ENCODE results near the gene FAM53C.

The FAM53C gene

DNA sequence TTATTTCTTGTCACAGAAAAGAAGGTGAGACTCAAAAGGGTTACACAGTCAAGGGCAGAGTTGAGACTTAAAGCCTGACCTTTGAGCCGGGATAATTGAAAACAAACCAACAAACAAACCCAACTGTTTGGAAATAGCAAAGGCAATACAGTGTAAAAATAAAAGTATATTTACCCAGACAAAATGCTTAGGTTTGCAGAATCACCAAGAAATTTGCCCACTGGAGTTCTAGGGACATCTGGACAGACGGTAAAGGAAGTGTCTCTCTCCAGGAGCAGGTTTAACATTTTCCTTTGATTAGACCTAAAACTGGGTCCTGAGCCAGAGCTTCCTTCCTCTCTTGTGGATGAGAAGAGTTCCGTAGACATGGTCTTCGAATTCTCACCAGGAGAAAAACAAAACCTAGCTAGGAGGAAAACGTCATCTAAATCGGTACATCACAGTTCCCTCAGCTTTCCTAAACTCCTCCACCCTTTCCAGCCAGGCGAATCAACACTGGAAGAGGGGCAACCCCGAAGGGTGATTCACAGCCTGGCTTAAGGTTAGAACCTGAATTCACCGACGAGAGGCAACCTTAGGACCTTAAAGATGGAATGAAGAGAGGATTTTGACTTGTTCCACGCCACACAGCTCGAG lies 7.1 kb upstream of the FAM53C start:
- in situ Hi-C loops (cut with MboI; ENCODE audit: low pct_unique_long_range_greater_than_20kb, low sequenced_read_pairs, unreplicated experiment) = no loop called here
- TF ChIP-seq, protein P1, sequence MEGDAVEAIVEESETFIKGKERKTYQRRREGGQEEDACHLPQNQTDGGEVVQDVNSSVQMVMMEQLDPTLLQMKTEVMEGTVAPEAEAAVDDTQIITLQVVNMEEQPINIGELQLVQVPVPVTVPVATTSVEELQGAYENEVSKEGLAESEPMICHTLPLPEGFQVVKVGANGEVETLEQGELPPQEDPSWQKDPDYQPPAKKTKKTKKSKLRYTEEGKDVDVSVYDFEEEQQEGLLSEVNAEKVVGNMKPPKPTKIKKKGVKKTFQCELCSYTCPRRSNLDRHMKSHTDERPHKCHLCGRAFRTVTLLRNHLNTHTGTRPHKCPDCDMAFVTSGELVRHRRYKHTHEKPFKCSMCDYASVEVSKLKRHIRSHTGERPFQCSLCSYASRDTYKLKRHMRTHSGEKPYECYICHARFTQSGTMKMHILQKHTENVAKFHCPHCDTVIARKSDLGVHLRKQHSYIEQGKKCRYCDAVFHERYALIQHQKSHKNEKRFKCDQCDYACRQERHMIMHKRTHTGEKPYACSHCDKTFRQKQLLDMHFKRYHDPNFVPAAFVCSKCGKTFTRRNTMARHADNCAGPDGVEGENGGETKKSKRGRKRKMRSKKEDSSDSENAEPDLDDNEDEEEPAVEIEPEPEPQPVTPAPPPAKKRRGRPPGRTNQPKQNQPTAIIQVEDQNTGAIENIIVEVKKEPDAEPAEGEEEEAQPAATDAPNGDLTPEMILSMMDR (IDR thresholded peaks at IDR 0.05; ENCODE audit: extremely low read depth, insufficient read depth, missing control alignments) = no peak

DNA sequence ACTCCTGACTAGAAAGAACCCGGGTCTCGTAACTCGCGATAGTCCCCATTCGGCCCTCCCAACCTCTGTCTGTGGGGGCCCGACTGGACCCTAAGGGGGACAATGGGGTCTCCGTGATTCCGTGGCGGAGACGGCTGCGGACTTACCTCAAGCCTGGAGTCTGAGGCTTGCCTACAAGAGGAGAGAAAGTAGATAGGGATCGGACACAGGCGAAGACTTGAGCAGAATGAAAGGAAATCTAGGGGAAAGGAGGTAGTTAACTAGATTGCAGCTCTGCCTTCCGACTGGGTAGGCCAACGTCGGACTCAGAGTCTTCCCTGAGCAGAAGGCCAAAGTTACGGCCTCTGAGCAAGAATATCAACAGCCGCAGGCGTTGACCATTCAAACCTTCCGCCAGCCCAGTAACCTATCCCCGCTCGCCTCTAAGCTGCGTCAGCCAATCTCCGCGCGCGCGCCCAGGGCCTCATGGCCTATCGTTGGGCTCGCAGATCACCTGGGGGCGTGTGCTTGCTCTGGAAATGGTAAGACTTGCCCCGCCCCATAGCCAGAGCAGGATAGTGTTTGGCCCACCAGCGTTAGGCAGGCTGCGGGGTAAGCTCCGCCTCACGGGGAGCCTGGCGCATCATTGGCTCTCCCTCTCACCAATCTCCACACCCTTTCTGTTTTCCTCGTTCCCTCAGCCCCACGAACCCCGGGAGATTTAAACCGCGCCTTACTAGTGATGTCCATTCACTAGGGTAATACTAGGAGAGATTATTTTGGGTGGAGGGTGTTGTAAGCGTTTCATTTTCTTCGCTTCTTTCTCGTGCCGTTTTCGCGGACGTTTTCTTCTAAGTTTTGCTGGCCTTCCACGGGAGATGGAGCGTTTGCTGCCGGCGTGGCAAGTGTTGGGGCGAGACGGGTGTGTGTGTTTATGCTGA lies 6.4 kb upstream of the FAM53C start, which contains the start of gene CDC25C:
CDC25C (minus strand) TSS at position 356 of the 920 bp plus-strand sequence. CDS start 624 bp downstream, outside the sequence.
- TF ChIP-seq, protein P1 (IDR thresholded peaks at IDR 0.05; ENCODE audit: extremely low read depth, insufficient read depth, missing control alignments) = no peak
- DNase-seq (ENCODE audit: low spot score) = peak; percentile 96
- in situ Hi-C loops (cut with MboI; ENCODE audit: low pct_unique_long_range_greater_than_20kb, low sequenced_read_pairs, unreplicated experiment) = no loop called here

More for the DNA sequence above, 7.1 kb upstream of the FAM53C start:
- DNase-seq (ENCODE audit: low spot score) = no peak

DNA sequence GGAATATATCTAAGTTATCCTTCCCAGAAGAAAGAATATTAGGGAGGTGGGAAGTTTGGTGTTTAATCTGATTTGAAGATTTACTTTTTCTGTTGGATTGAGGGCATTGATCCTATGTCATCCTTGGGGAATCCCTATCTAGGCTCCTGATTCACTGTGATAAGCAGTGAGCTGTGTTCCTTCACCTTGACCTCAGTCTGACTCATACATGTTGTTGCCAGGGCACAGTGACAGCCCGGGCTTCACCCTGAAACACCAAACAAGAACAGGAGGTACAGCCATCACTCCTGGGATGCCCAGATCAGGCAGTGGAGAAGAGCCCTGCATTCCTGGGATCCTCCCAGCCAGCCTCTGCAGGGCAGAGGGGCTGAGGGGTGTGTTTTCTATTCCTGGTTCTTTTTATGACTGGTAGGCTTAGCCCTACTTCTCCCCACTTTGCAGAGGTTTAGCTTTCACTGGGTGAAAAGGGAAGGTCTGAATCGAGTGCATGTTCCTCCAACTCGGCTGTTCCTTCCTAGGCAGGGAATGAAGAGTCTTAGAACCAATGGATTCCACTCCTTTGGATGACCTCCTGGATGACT lies 3.1 kb upstream of the FAM53C start:
- no peak for DNase-seq (ENCODE audit: low spot score)
- in situ Hi-C loops (cut with MboI; ENCODE audit: low pct_unique_long_range_greater_than_20kb, low sequenced_read_pairs, unreplicated experiment) = no loop called here
- TF ChIP-seq, protein P1 (IDR thresholded peaks at IDR 0.05; ENCODE audit: extremely low read depth, insufficient read depth, missing control alignments) = no peak

DNA sequence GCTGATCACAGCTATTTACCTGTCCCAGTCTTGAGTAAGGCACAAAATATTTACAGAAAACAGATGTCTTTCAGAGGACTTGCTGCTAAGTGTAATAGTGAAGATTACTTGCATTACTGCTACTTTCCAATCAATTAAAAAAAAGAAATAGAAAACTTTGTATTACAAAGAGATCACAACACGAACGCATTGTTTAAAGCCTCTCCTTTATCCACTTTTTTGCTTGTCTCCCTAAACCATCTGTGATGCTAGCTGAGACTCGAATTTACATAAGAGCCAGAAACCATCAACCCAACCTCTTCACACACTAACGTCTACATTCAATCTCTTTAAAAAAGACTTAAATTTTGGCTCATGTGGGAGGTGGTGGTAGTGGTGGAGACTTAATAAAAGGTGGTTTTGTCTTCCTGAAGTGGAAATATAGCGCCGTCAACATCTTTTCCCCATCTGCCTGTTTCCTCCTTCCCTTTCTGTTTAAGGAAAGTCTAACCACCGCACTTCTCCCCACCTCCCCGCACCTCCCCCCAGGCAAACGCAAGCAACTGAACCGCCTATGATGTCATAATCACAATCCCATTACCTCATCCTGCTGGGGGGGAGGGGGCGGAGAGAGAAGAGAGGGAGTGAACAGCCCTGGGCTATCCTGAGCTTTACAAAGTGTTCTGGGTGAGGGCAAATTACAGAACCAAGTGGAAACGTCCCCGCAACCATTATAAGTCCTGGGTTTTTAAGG lies 948 bp upstream of the FAM53C start:
- in situ Hi-C loops (cut with MboI; ENCODE audit: low pct_unique_long_range_greater_than_20kb, low sequenced_read_pairs, unreplicated experiment) = no loop called here
- TF ChIP-seq, protein P1 (IDR thresholded peaks at IDR 0.05; ENCODE audit: extremely low read depth, insufficient read depth, missing control alignments) = no peak
- DNase-seq (ENCODE audit: low spot score) = no peak

DNA sequence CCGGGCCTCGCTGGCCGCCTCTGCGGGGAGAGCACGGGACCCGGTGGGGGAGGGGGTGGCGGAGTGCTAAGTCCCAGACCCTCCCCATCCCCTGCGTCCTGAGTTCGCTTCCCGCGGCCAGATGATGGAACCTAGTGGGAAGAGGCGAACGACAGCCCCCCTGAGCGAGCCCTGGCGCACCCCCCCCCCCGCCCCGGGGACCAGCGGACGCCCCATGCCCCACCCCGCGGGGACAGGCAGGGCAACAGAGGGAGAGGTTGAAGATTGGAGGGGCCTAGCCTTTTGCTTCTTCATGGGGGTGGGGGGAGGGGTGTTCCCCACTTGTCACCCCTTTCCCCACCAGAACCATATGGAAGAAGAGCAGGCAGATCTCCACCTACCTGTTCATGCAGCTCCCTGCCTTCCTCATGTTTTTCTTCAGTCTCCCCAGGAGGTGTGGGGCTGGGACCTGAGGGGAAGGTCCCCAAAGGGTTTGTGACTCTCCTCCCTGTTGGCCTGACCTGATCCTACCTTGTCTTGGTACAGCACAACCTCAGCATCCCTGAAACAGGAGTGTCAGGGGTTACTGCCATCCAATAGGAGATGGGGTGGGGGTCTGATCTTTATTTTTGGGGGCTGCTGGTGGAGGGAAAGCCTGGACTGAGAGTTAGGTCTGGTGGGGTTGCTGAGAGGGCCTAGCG lies 485 bp downstream of the FAM53C start:
- TF ChIP-seq, protein P1 (IDR thresholded peaks at IDR 0.05; ENCODE audit: extremely low read depth, insufficient read depth, missing control alignments) = no peak
- DNase-seq (ENCODE audit: low spot score) = peak; percentile 31
- in situ Hi-C loops (cut with MboI; ENCODE audit: low pct_unique_long_range_greater_than_20kb, low sequenced_read_pairs, unreplicated experiment) = no loop called here

All from GM13977 (cell line).